ENCODE data around the gene IGSF21. TPM values are rescaled to one million over a fixed set of nuclear protein-coding genes. Genes with fewer than 3 reads are reported as not detected.

The IGSF21 gene
- total and polyA plus RNA-seq, 2 of the 4 experiments (the other 2 are of a cell fraction) = not detected

- intact Hi-C loops (cut with micrococcal nuclease) = no loop called here
- ATAC-seq (ENCODE audit: low read depth) = no peak
- WGBS, 2 experiments (ENCODE audit: extremely low coverage in 2 of 2, insufficient read length in 1 of 2) = no CpG with 5 or more reads among the region's 1 CpG
These were observed 319.0 kb downstream of the IGSF21 start for GRCh38 chr1:18426580-18426979.

More at GRCh38 chr1:18426580-18426979, 319.0 kb downstream of the IGSF21 start:
- Histone ChIP-seq H4K91ac (ENCODE audit: insufficient read depth, low read depth, low read length) (no peak overlapping the region), H3K79me1 (ENCODE audit: low read depth in 1 of 2, low read length in 2 of 2) (no peaks in the 10 kb centered on the region), H3K9me3 (ENCODE audit: control insufficient read depth, insufficient read depth, low read length) (peaks cover 10% of the 10 kb centered on the region; the same call in 1 of the 2 replicates), H3K18ac (ENCODE audit: low read depth, low read length) (no peak overlapping the region), H2BK20ac (ENCODE audit: low read depth, low read length) (no peak overlapping the region), H4K20me1 (ENCODE audit: insufficient read depth, low read length) (no peaks in the 10 kb centered on the region), H3K56ac (ENCODE audit: extremely low read depth, insufficient read depth, low read length) (no peak overlapping the region), H3K14ac (replicated peaks; ENCODE audit: low read depth, low read length) (no peak overlapping the region), H2AK9ac (replicated peaks; ENCODE audit: low read depth, low read length, poor library complexity) (no peak overlapping the region), H3K27me3 (ENCODE audit: control insufficient read depth, insufficient read depth, low read length) (no peaks in the 10 kb centered on the region), H3K9me1 (ENCODE audit: insufficient read depth, low read length) (no peaks in the 10 kb centered on the region), H2BK120ac (ENCODE audit: low read depth, low read length) (no peak overlapping the region), H2BK15ac (ENCODE audit: low read depth, low read length) (no peak overlapping the region), H3K9ac (ENCODE audit: low read depth, low read length) (no peak overlapping the region), H2AFZ (replicated peaks; ENCODE audit: low read length, poor library complexity) (no peak overlapping the region), H3K36me3 (ENCODE audit: control insufficient read depth, insufficient read depth, low read length) (no peaks in the 10 kb centered on the region), H4K5ac (ENCODE audit: low read depth, low read length) (no peak overlapping the region), H4K8ac (ENCODE audit: low read depth in 2 of 2, low read length in 2 of 2) (no peak overlapping the region), H3K4ac (ENCODE audit: low read depth, low read length) (no peak overlapping the region), H2AK5ac (ENCODE audit: low read depth, low read length) (no peak overlapping the region), H3K4me2 (ENCODE audit: low read depth, low read length) (no peak overlapping the region), H3K4me1 (ENCODE audit: control insufficient read depth, insufficient read depth, low read length) (no peaks in the 10 kb centered on the region), H3K4me3 (ENCODE audit: insufficient read depth, low read depth, low read length) (no peak overlapping the region), H3K23ac (ENCODE audit: low read depth, low read length) (no peak overlapping the region), H2BK5ac (ENCODE audit: low read depth, low read length, poor library complexity, severe bottlenecking) (no peak overlapping the region), H3K27ac (ENCODE audit: insufficient read depth, low read length) (no peak overlapping the region)
- in situ Hi-C loops (cut with MboI; ENCODE audit: low sequenced_read_pairs) (no loop called here), dilution Hi-C loops (cut with HindIII; ENCODE audit: low sequenced_read_pairs, unreplicated experiment) (no loop called here)
- BruUV-seq (replicated peaks) = no TSS peak
- DNase-seq = no peak
- TF ChIP-seq, protein P1, sequence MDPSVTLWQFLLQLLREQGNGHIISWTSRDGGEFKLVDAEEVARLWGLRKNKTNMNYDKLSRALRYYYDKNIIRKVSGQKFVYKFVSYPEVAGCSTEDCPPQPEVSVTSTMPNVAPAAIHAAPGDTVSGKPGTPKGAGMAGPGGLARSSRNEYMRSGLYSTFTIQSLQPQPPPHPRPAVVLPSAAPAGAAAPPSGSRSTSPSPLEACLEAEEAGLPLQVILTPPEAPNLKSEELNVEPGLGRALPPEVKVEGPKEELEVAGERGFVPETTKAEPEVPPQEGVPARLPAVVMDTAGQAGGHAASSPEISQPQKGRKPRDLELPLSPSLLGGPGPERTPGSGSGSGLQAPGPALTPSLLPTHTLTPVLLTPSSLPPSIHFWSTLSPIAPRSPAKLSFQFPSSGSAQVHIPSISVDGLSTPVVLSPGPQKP (IDR thresholded peaks at IDR 0.05; ENCODE audit: borderline replicate concordance, low read depth, low read length) = no peak
- no peak for TF ChIP-seq BHLHE40 (IDR thresholded peaks at IDR 0.05; ENCODE audit: low read depth, low read length)
- TF ChIP-seq, protein P2, sequence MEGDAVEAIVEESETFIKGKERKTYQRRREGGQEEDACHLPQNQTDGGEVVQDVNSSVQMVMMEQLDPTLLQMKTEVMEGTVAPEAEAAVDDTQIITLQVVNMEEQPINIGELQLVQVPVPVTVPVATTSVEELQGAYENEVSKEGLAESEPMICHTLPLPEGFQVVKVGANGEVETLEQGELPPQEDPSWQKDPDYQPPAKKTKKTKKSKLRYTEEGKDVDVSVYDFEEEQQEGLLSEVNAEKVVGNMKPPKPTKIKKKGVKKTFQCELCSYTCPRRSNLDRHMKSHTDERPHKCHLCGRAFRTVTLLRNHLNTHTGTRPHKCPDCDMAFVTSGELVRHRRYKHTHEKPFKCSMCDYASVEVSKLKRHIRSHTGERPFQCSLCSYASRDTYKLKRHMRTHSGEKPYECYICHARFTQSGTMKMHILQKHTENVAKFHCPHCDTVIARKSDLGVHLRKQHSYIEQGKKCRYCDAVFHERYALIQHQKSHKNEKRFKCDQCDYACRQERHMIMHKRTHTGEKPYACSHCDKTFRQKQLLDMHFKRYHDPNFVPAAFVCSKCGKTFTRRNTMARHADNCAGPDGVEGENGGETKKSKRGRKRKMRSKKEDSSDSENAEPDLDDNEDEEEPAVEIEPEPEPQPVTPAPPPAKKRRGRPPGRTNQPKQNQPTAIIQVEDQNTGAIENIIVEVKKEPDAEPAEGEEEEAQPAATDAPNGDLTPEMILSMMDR (conservative IDR thresholded peaks at IDR 0.05; ENCODE audit: low read depth, low read length) = no peak
- ChIA-PET POLR2A (ENCODE audit: unreplicated experiment) (no interaction called here), CTCF (no interaction called here)

Data from IMR-90 (cell line).